Loucy (cell line): Measurements from ENCODE around the gene CCDC17.
A peak's percentile ranks its signal among the peaks of the same experiment; 100 is the strongest.

ENCODE experiments used
- H2AFZ ChIP-seq: fragments of 200-600 bp; sonication (generic); 2 replicates; pipeline ENCODE4 v1.6.0; 2016; ENCODE audit warnings: antibody characterized with exemption, mild to moderate bottlenecking, low read length, moderate library complexity
- H3F3A ChIP-seq: fragments of 200-600 bp; 2 replicates; pipeline ENCODE4 v1.6.0; 2016; ENCODE audit warnings: antibody characterized with exemption, low read depth, mild to moderate bottlenecking
- H3K27me3 ChIP-seq: fragments of 200-600 bp; sonication (generic); 2 replicates; pipeline ENCODE4 v1.6.1; 2014; ENCODE audit warnings: low read length, mild to moderate bottlenecking; ENCODE audit not compliant: insufficient read depth, poor library complexity, severe bottlenecking
- H3K36me3 ChIP-seq: fragments of 200-600 bp; sonication (generic); 2 replicates; pipeline ENCODE4 v1.6.1; 2016; ENCODE audit warnings: low read length; ENCODE audit not compliant: insufficient read depth
- H3K4me1 ChIP-seq: fragments of 200-600 bp; sonication (generic); 2 replicates; pipeline ENCODE4 v1.5.1; 2014; ENCODE audit warnings: low read length, mild to moderate bottlenecking; ENCODE audit not compliant: insufficient read depth, poor library complexity, severe bottlenecking
- H3K4me2 ChIP-seq: fragments of 200-600 bp; sonication (generic); 2 replicates; pipeline ENCODE4 v1.6.0; 2014; ENCODE audit warnings: antibody characterized with exemption, low read length, low read depth, mild to moderate bottlenecking; ENCODE audit not compliant: poor library complexity, severe bottlenecking
- H3K4me3 ChIP-seq: fragments of 200-600 bp; sonication (generic); 2 replicates; pipeline ENCODE4 v1.5.1; 2014; ENCODE audit warnings: low read length, mild to moderate bottlenecking, mixed read lengths; ENCODE audit not compliant: poor library complexity, severe bottlenecking
- H3K79me2 ChIP-seq: fragments of 200-600 bp; sonication (generic); 2 replicates; pipeline ENCODE4 v1.6.1; 2014; ENCODE audit warnings: low read length; ENCODE audit not compliant: insufficient read depth
- H3K9ac ChIP-seq: fragments of 200-600 bp; sonication (generic); 2 replicates; pipeline ENCODE4 v1.6.0; 2014; ENCODE audit warnings: mild to moderate bottlenecking, low read depth, low read length, moderate library complexity; ENCODE audit not compliant: poor library complexity, severe bottlenecking
- H3K9me2 ChIP-seq: fragments of 200-600 bp; sonication (generic); replicated peaks from 2 replicates; pipeline ENCODE4 v1.6.1; 2016; ENCODE audit warnings: low read depth, low read length, mixed read lengths
- H3K9me3 ChIP-seq: fragments of 200-600 bp; sonication (generic); 2 replicates; pipeline ENCODE4 v1.6.1; 2014; ENCODE audit warnings: mild to moderate bottlenecking, antibody characterized with exemption, low read length, low read depth; ENCODE audit not compliant: insufficient read depth
- H4K20me1 ChIP-seq: fragments of 200-600 bp; sonication (generic); 2 replicates; pipeline ENCODE4 v1.6.0; 2014; ENCODE audit warnings: antibody characterized with exemption, low read length, mild to moderate bottlenecking; ENCODE audit not compliant: insufficient read depth, poor library complexity, severe bottlenecking
- EZH2phosphoT487 ChIP-seq: fragments of 200-600 bp; IDR thresholded peaks from 2 replicates; pipeline ENCODE4 v1.6.1; 2018; ENCODE audit warnings: antibody characterized with exemption, mild to moderate bottlenecking, moderate library complexity, borderline replicate concordance
- TF ChIP-seq, protein P1 (sequence below): fragments of 200-600 bp; sonication (generic); conservative IDR thresholded peaks from 2 replicates; pipeline ENCODE4 v1.5.1; 2014; ENCODE audit warnings: mild to moderate bottlenecking, antibody characterized with exemption, low read length

CCDC17 gene

GRCh38 chr1:45574105-45574626 lies 49.7 kb downstream of the CCDC17 start:
- Histone ChIP-seq H3K9me2 (no peaks in the 10 kb centered on the region), H3K4me1 (no peaks in the 10 kb centered on the region), H2AFZ (no peak overlapping the region), H3F3A (peaks cover 6% of the 10 kb centered on the region; the same call in 1 of the 2 replicates), H4K20me1 (peaks cover 11% of the 10 kb centered on the region), H3K79me2 (no peaks in the 10 kb centered on the region), H3K9ac (no peak overlapping the region), H3K4me3 (no peak overlapping the region), H3K9me3 (no peaks in the 10 kb centered on the region), H3K27me3 (no peaks in the 10 kb centered on the region), H3K36me3 (peaks cover 19% of the 10 kb centered on the region; the same call in 1 of the 2 replicates), H3K4me2 (no peak overlapping the region)
- no peak for TF ChIP-seq EZH2phosphoT487
- TF ChIP-seq, protein P1, sequence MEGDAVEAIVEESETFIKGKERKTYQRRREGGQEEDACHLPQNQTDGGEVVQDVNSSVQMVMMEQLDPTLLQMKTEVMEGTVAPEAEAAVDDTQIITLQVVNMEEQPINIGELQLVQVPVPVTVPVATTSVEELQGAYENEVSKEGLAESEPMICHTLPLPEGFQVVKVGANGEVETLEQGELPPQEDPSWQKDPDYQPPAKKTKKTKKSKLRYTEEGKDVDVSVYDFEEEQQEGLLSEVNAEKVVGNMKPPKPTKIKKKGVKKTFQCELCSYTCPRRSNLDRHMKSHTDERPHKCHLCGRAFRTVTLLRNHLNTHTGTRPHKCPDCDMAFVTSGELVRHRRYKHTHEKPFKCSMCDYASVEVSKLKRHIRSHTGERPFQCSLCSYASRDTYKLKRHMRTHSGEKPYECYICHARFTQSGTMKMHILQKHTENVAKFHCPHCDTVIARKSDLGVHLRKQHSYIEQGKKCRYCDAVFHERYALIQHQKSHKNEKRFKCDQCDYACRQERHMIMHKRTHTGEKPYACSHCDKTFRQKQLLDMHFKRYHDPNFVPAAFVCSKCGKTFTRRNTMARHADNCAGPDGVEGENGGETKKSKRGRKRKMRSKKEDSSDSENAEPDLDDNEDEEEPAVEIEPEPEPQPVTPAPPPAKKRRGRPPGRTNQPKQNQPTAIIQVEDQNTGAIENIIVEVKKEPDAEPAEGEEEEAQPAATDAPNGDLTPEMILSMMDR = no peak

DNA sequence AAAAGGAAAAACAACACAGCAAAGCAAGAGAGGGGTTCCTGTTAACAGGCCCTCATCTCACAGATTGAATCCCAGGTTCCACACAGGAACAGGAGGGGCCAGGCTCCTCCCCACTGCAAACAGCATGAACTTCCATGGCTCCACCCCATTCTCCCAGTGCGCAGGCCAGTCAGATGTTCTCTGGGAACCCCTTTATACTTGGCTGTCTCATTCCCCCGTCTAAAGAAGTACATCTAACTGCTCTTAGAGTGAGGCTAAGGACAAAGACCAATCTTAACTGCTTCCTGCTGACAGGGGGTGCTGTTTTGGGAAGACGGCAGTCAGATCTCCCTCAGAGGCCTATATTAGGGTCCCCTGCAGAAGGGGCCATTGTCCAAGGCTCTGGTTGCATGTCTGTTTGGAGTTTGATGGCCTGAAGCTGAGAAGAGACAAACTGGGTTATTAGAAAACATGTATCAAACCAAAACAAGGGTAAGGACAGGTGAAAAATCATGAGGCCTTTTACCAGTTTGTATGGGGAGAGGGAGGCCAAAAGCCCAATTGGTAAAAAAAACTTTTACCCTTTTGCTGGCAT lies 50.5 kb downstream of the CCDC17 start:
- Histone ChIP-seq H2AFZ (no peak overlapping the region), H3K4me1 (no peaks in the 10 kb centered on the region), H3K27me3 (no peaks in the 10 kb centered on the region), H3K4me2 (no peak overlapping the region), H3K9ac (no peak overlapping the region), H3K79me2 (no peaks in the 10 kb centered on the region), H3K36me3 (peaks cover 27% of the 10 kb centered on the region; the same call in 1 of the 2 replicates), H3K4me3 (no peak overlapping the region), H4K20me1 (peaks cover 11% of the 10 kb centered on the region), H3K9me2 (no peaks in the 10 kb centered on the region), H3K9me3 (no peaks in the 10 kb centered on the region), H3F3A (peaks cover 6% of the 10 kb centered on the region; the same call in 1 of the 2 replicates)
- TF ChIP-seq, protein P1 = peak; percentile 31; the same call in 1 of the 2 replicates
- TF ChIP-seq EZH2phosphoT487 = no peak

- no peaks in the 10 kb centered on the region for H3K4me1 ChIP-seq
- H3K27me3 ChIP-seq = no peaks in the 10 kb centered on the region
- no peak overlapping the region for H3K9ac ChIP-seq
- H3K9me2 ChIP-seq = no peaks in the 10 kb centered on the region
- H3F3A ChIP-seq = peaks cover 6% of the 10 kb centered on the region; the same call in 1 of the 2 replicates
- TF ChIP-seq, protein P1 = no peak
- no peak for TF ChIP-seq EZH2phosphoT487
- no peaks in the 10 kb centered on the region for H3K9me3 ChIP-seq
- no peak overlapping the region for H2AFZ ChIP-seq
- no peak overlapping the region for H3K4me2 ChIP-seq
- H4K20me1 ChIP-seq = peaks cover 11% of the 10 kb centered on the region
- no peak overlapping the region for H3K4me3 ChIP-seq
- H3K36me3 ChIP-seq = peaks cover 51% of the 10 kb centered on the region; the same call in 1 of the 2 replicates
- no peaks in the 10 kb centered on the region for H3K79me2 ChIP-seq
These were observed 53.2 kb downstream of the CCDC17 start for GRCh38 chr1:45570631-45571030.
